CD4-positive, alpha-beta T cell (primary cell): Measurements from ENCODE around the gene DNAAF1. TPM values are rescaled to one million over a fixed set of nuclear protein-coding genes. Genes with fewer than 3 reads are reported as not detected.

ENCODE experiments used
- ATAC-seq: fragments of 200-7000 bp; cut with Tn5 transposase; one replicate; pipeline ENCODE4 v1.10.0; 2022; ENCODE audit warnings: mild to moderate bottlenecking; ENCODE audit not compliant: poor library complexity
- CTCF ChIA-PET: fragments of 350-600 bp; sonication (Branson Sonifier 250); formaldehyde crosslinking; loops from one replicate; lab custom pipeline; 2021; ENCODE audit warnings: antibody characterized with exemption, inconsistent platforms; lab: Charles Lee
- POLR2A ChIA-PET: fragments of 350-600 bp; sonication (Branson Sonifier 250); formaldehyde crosslinking; loops from one replicate; lab custom pipeline; 2021; ENCODE audit warnings: antibody characterized with exemption, inconsistent platforms; lab: Charles Lee
- DNase-seq, 14 experiments: peaks; one replicate each; pipeline ENCODE4 v3.0.0-alpha.2; 2013 to 2020; ENCODE audit warnings: mixed read lengths in 2 of 14
- H3K27ac ChIP-seq, 2 donors: one replicate each; pipeline versions ENCODE4 v1.5.1 to v1.7.0; 2013; ENCODE audit warnings: low read length in 2 of 2, low read depth in 1 of 2, mild to moderate bottlenecking in 1 of 2
- H3K27me3 ChIP-seq, 2 experiments: 1 replicate in 1 of 2; 2 replicates in 1 of 2; pipeline versions ENCODE4 v1.6.1 to v1.7.0; 2013; ENCODE audit warnings: low read length in 2 of 2, control low read depth in 1 of 2, mild to moderate bottlenecking in 1 of 2, moderate library complexity in 1 of 2; ENCODE audit not compliant: insufficient read depth in 2 of 2, control insufficient read depth in 1 of 2
- H3K36me3 ChIP-seq: one replicate; pipeline ENCODE4 v1.6.1; 2013; ENCODE audit warnings: low read length, control low read depth; ENCODE audit not compliant: insufficient read depth
- H3K4me1 ChIP-seq: one replicate; pipeline ENCODE4 v1.6.1; 2013; ENCODE audit warnings: low read length, control low read depth; ENCODE audit not compliant: insufficient read depth
- H3K4me3 ChIP-seq: one replicate; pipeline ENCODE4 v1.5.1; 2013; ENCODE audit warnings: mild to moderate bottlenecking, low read length, moderate library complexity
- H3K9me3 ChIP-seq, 2 experiments: 1 replicate in 1 of 2; 2 replicates in 1 of 2; pipeline versions ENCODE4 v1.6.1 to v1.7.0; 2013; ENCODE audit warnings: low read length in 2 of 2, mild to moderate bottlenecking in 2 of 2, control low read depth in 1 of 2, moderate library complexity in 1 of 2; ENCODE audit not compliant: control insufficient read depth in 1 of 2, insufficient read depth in 1 of 2
- H3K27ac Mint-ChIP-seq: one replicate; pipeline ENCODE4 v1.8.0; 2020; ENCODE audit warnings: mixed read lengths
- H3K27me3 Mint-ChIP-seq: one replicate; pipeline ENCODE4 v1.8.0; 2021; ENCODE audit warnings: mixed read lengths
- H3K36me3 Mint-ChIP-seq: one replicate; pipeline ENCODE4 v1.8.0; 2021; ENCODE audit warnings: low read depth, mixed read lengths
- H3K4me1 Mint-ChIP-seq: one replicate; pipeline ENCODE4 v1.8.0; 2021; ENCODE audit warnings: low read depth, mixed read lengths
- H3K4me3 Mint-ChIP-seq: one replicate; pipeline ENCODE4 v1.8.0; 2020; ENCODE audit warnings: mild to moderate bottlenecking, mixed read lengths
- H3K9me3 Mint-ChIP-seq: one replicate; pipeline ENCODE4 v1.8.0; 2020; ENCODE audit warnings: mixed read lengths
- CTCF ChIP-seq: fragments of 200-600 bp; IDR thresholded peaks from one replicate; pipeline ENCODE4 v1.8.0; 2022; ENCODE audit warnings: antibody characterized with exemption, mild to moderate bottlenecking
- intact Hi-C, 2 experiments: fragments of 100-400 bp; cut with DNase I in 1 of 2; cut with micrococcal nuclease in 1 of 2; formaldehyde crosslinking; loops; one replicate each; pipeline versions ENCODE4 v1.15.1 to v1.9.0; 2023 to 2025; cut with DNase I, micrococcal nuclease
- total RNA-seq, 174 experiments: library from RNA in 2 of 174; stranded (reverse) in 2 of 174; gene quantifications; one replicate each; pipeline ENCODE4 v1.2.3 and lab custom pipeline; 2021 to 2026

The DNAAF1 gene
- total RNA-seq, 2 experiments from 2014 or later = not detected

- no peaks in the 10 kb centered on the region for H3K9me3 Mint-ChIP-seq
- H3K9me3 ChIP-seq = no peaks in the 10 kb centered on the region
- no peak overlapping the region for H3K27ac Mint-ChIP-seq
- H3K27me3 Mint-ChIP-seq = peaks cover 17% of the 10 kb centered on the region
- no peak for TF ChIP-seq CTCF
- intact Hi-C loops = no loop called here
- ChIA-PET POLR2A (no interaction called here), CTCF (no interaction called here)
- H3K4me1 Mint-ChIP-seq = no peaks in the 10 kb centered on the region
- no peak overlapping the region for H3K27ac ChIP-seq
- H3K27me3 ChIP-seq = peaks cover 2 to 5% of the 10 kb centered on the region in 2 experiments
- H3K4me3 ChIP-seq = no peak overlapping the region
- no peaks in the 10 kb centered on the region for H3K4me1 ChIP-seq
- no peak overlapping the region for H3K4me3 Mint-ChIP-seq
- no peaks in the 10 kb centered on the region for H3K36me3 Mint-ChIP-seq
- no peak for DNase-seq
- no peaks in the 10 kb centered on the region for H3K36me3 ChIP-seq
- no peak for ATAC-seq
Observed at GRCh38 chr16:84225571-84225970, 80.5 kb downstream of the DNAAF1 start.

DNA sequence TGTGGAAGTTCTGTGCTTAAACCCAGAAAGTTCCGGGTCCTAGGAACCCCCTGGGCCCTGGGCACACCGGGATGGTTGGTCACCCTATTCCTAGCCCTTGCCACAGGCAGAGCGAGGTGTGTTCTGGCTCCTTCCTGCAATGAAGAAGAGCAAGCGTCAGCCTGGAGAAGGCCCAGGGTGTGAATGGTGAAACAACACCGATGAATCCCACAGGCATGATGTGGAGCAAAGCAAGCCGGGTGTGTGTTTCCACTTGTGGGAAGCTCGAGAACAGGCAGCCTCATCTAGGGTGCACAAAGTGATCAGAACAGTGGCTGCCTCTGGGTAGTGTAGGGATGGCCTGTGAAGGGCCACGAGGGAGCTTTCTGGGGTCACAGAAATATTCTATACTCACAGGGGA, 80.9 kb downstream of the DNAAF1 start:
- ChIA-PET POLR2A (no interaction called here), CTCF (no interaction called here)
- no peak overlapping the region for H3K27ac Mint-ChIP-seq
- Histone ChIP-seq H3K27me3 (peaks cover 2 to 5% of the 10 kb centered on the region in 2 experiments), H3K9me3 (no peaks in the 10 kb centered on the region), H3K4me3 (no peak overlapping the region), H3K27ac (no peak overlapping the region), H3K36me3 (no peaks in the 10 kb centered on the region), H3K4me1 (no peaks in the 10 kb centered on the region)
- ATAC-seq (no peak), DNase-seq (no peak)
- peaks cover 21% of the 10 kb centered on the region for H3K27me3 Mint-ChIP-seq
- H3K4me1 Mint-ChIP-seq = no peaks in the 10 kb centered on the region
- intact Hi-C loops = no loop called here
- no peak for TF ChIP-seq CTCF
- no peaks in the 10 kb centered on the region for H3K9me3 Mint-ChIP-seq
- H3K36me3 Mint-ChIP-seq = no peaks in the 10 kb centered on the region
- H3K4me3 Mint-ChIP-seq = no peak overlapping the region

Other genes starting within 250 kb of the DNAAF1 start
- gene MLYCD, start 246.2 kb upstream of the DNAAF1 start, total RNA-seq = 1 to 10 TPM; 4.7 to 5.3 TPM
- gene OSGIN1, start 192.1 kb upstream of the DNAAF1 start, total RNA-seq = 1 to 10 TPM; 2.1 to 2.6 TPM
- not detected for gene NECAB2, start 177.1 kb upstream of the DNAAF1 start, total RNA-seq
- not detected for gene SLC38A8, start 102.5 kb upstream of the DNAAF1 start, total RNA-seq
- gene MBTPS1, start 28.4 kb upstream of the DNAAF1 start, total RNA-seq = 100 to 1,000 TPM; 121 to 122 TPM
- gene HSDL1, start 131 bp upstream of the DNAAF1 start, total RNA-seq = 10 to 100 TPM in 1 of 2 experiments, 1 to 10 TPM in 1; 9.4 to 12.1 TPM
- 10 to 100 TPM; 75.6 to 82.1 TPM for gene TAF1C, start 41.7 kb downstream of the DNAAF1 start, total RNA-seq
- gene ADAD2, start 45.8 kb downstream of the DNAAF1 start, total RNA-seq = under 1 TPM in 1 of 2 experiments, not detected in 1; 0.59 TPM
- not detected for gene KCNG4, start 94.7 kb downstream of the DNAAF1 start, total RNA-seq
- not detected for gene WFDC1, start 149.6 kb downstream of the DNAAF1 start, total RNA-seq
- gene ATP2C2, start 223.2 kb downstream of the DNAAF1 start, total RNA-seq = not detected